HG03521 (cell line): ENCODE measurements around the gene CPEB3.
"Not testable (repeated sequence)": the region's sequence is repeated elsewhere in the genome, so short reads cannot be mapped to it uniquely, and the experiment has no call there.

Experiments
- ATAC-seq: cut with Tn5 transposase; IDR thresholded peaks from one replicate; pipeline ENCODE4 v1.9.1; 2021; ENCODE audit warnings: mild to moderate bottlenecking, moderate library complexity; ENCODE audit not compliant: unreplicated experiment

CPEB3 gene

DNA sequence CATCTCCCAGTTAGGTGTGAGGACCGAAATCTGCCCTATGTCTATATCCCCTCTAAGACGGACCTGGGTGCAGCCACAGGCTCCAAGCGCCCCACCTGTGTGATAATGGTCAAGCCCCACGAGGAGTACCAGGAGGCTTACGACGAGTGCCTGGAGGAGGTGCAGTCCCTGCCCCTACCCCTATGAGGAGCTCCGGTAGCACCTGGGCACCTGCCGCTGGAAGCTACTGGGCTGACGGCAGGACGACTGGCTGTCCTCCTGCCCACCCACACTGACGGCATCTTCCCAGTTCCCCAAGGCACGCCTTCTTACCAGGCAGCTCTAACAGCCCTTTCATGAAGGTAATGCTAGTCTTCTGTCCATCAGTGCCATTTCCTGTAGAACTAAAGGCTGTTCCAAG is 74.3 kb downstream of the CPEB3 start:
- ATAC-seq, result not testable (repeated sequence)

- ATAC-seq, result not testable (repeated sequence)
Observed at GRCh38 chr10:92215222-92215621, 75.7 kb downstream of the CPEB3 start.

- no peak for ATAC-seq
Observed at GRCh38 chr10:92213049-92213448, 77.8 kb downstream of the CPEB3 start.

DNA sequence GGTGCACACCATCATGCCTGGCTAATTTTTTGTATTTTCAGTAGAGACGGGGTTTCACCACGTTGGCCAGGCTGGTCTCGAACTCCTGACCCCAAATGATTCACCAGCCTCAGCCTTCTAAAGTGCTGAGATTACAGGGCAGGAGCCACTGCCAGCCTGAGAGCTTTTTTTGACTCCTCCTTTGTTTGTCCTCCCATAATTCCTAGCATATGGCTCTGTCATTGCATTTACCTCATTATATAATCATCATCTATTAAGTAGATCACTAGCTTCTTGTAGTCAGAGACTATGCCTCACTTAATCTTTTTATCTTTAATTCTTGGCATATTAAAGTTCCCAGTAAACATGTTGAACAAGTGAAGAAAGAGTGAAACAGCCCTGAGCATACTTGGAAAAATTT is 82.1 kb downstream of the CPEB3 start:
- ATAC-seq, result no peak

DNA sequence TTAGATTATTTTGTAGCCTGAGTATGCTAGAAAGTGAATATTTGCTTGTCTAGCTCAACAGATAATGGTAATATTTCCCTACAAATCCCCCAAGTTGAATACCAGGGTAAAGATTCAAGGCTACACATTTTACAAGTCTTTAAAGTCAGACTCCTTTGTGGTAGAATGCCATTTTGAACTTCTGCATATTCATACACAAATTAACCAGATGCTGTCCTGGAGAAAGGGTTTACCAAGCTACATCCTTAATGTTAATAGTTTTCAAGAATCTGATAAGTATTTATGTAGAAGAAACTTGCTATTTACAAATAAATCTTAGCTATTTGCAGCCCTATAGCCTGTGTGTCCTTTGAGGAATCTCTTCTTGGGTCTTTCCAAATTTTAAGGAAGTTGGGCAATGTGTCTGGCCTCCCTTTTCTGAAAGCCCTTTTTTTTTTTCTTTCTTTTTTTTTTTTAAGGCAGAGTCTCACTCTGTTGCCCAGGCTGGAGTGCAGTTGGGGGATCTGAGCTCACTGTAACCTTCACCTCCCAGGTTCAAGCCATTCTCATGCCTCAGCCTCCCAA is 82.6 kb downstream of the CPEB3 start:
- ATAC-seq, result no peak

DNA sequence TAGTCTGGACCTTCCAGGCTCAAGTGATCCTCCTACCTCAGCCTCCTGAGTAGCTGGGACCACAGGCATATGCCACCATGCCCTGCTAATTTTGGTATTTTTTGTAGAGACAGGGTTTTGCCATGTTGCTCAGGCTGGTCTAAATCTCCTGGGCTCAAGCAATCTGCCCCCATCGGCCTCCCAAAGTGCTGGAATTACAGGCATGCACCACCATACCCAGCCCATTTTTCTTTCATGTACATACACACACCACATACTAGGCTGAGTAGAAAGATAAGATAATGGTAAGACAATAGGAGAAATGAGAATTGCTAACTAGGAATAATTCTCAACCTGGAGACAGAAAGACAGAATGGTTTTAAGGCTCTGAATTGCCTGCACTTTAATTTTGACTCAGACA is 83.8 kb downstream of the CPEB3 start:
- ATAC-seq, result no peak

DNA sequence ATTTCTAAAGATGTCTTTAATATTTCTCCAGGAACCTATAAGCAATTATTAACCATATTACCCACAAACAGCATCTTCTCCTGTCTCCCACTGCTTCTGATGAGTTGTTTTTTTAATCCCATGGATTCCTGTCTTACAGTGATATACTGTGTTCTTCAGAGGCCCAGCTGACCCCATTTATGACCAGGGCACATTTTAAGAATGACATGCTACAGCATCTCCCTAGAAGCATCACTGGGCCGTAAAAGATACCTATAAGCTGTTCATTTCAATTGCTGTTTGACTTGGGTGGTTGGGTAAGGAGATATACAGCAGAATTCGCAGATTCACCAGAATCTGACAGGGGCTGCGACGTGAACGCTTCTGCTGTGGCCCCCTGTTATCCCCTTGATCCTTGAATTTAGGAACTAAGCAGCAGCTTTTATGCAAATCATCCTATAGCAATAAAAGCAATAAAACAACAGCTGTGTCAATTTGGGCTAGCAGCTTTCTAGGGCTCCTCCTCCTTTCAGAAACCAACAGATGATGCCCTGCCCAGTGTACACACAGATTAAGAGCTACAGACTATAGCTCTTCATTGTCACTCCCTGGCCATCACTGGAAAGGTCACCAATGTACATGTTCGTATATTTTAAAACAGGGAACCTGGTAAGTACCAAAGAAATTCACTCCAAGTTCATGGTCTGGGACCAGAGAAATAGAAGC is 86.8 kb downstream of the CPEB3 start:
- no peak for ATAC-seq

DNA sequence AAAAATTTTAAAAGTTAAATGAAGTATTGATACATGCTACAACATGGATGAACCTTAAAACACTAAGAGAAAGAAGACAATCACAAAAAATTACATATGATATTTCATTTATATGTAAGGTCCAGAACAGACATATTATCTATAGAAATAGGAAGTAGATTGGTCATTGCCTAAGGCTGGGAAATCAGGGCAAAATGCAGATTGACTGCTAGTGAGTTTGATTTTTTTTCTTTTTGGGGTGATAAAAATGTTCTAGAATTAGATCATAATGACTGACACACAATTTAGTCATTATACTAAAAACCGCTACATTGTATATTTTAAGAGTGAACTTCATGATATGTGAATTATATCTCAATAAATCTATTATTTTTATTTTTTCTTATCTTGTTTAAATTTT is 88.3 kb downstream of the CPEB3 start:
- no peak for ATAC-seq

DNA sequence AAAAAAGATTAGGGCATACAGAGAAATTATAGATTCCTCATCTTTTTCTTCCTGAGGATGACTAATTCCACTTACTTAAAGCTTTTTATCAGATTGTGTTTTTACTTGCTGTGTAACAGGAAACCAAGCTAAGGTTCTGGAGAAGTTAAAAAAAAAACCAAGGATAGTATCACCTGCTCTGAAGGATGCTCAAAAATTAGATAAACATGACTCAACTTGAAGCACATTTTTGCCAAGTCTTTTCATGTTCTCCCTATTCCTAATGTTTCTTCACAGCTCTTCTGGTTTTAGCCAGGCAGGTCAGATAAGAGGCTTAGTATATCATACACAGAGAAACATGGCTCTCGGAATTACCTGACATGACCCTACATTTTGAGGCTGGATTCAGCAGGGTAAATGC is 90.3 kb downstream of the CPEB3 start:
- ATAC-seq, result no peak

GRCh38 chr10:92187101-92187500 is 103.8 kb downstream of the CPEB3 start:
- ATAC-seq, result no peak

DNA sequence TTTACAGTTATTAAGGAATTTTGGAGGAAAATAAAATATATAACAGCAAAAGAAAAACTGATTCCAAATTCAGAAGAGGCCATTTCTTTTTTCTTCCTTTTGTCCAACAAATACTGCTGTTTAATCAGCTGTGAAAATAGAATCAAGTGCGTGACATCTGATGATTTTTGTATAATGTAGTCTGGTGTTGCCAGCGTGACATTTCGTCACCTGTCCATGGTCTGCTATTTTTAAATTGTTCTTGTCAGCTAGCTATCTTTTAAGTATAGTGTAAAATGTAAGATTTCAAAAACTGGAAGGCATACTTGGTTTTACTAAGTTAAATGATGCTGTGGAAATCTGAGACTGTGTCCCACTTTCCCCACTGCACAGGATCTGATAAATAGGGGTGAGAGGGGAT is 105.9 kb downstream of the CPEB3 start:
- no peak for ATAC-seq

DNA sequence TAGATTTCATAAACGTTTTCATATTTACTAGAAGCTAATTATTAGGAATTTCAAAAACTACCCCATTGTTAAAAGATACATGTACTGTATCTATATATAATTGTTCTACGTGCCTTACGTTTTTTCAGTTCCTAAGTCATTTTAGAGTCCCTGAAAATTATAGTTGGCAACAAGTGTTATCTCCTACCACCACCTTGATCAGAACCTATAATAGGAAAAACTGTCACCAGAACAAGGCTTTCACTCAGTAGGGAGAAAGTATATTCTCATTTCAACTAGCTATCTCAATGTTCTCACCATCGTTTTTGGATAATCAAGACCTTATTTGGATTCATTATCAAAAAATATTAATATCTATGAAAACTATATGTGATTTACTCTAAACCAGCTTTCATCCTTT is 107.7 kb downstream of the CPEB3 start:
- no peak for ATAC-seq

DNA sequence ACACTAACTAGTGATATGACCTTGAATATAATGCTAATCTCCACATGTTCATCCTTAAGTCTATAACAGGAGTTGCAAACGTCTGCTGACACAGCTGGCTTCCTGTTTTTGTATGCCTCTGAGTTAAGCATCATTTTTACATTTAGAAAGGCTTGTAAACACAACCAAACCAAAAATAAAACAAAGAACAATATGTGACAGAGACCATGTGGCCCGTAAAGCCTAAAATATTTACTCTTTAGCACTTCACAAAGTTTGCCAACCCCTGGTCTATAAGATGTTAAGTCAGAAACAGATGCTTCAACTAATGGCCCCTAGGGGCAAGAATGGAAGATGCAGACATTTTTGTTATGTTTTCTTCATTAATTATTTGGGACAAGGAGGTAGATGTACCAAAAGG is 109.3 kb downstream of the CPEB3 start:
- no peak for ATAC-seq

DNA sequence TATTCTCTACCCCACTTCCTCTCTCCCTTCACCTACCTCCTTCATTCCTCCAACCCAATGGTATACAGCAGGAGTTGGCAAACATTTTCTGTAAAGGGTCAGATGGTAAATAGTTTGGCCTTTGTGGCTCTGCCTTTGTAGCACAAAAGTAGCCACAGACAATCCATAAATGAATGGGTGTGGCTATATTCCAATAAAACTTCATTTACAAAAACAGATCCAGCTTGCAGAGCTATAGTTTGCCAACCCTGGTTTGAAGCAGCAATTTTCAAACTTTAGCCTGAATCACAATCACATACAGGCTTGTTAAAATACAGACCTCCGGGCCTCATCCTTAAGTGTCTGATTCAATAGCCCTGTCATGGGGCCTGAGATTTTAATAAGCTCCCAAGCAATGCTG is 110.5 kb downstream of the CPEB3 start:
- no peak for ATAC-seq

DNA sequence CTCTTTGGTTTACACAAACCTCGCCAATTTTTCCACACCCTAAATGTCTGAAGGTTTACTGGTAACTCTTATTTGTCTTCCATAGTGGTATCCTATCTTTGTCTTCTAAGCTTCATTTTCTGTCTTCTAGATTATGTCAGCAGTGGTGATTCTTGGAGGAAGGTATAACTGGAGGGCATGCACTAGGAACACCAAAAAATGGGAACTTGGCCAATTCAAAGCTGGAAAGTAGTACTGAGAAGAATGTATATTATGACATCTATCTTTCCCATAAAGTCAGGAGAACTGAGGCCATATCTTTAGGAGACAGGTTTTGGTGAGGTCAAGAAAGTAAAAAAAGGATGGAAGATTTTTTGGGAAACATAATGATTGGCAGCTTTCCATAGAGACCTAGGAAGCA is 113.3 kb downstream of the CPEB3 start:
- no peak for ATAC-seq

- ATAC-seq, result no peak
Observed at GRCh38 chr10:92175164-92175563, 115.7 kb downstream of the CPEB3 start.

- no peak for ATAC-seq
Observed at GRCh38 chr10:92173996-92174395, 116.9 kb downstream of the CPEB3 start.

DNA sequence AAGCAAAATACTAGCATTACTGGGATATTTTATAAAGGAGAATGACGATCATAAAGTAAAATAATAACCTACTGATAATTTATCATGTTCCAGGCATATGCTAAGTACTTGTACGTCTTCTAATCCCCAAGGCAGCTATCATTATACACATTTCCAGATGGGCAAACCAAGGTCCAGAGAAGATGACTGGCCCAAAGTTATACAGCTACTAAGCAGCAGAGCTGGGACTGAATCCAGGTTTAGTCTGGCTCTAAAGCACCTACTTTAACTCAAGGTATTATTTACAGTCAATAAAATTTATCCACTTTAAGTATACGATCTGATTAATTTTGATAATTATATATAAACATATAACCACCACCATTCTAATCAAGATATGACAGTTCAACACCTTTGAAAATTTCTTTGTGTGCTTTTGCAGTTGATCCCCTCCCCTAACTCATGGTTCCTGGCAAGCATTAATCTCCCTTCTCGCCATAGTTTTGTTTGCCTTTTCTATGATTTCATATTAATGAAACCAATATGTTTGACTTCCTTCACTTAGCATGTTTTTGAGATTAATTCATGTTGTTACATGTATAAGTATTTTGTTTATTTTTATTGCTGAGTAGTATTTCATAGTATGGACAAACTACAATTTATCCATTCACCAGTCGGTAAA is 126.7 kb downstream of the CPEB3 start:
- no peak for ATAC-seq

DNA sequence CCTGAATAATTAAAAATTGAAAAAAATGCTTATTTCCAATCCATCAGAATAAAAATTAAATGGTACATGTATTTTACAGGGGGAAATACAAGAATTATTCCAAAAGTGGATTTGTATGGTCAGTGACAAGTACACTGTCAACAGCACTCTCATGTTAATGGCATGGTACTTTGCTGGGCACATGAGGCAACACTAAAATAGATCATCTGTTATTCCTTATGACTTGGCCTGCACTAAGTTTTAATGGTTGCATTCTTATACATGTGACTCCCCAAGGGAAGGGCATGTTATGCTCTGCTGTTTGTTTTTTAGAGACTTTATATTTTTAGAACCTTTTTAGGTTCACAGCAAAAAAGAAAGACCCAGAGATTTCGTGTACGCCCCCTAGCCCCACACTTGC is 128.3 kb downstream of the CPEB3 start:
- ATAC-seq, result no peak

- ATAC-seq, result no peak
Observed at GRCh38 chr10:92156874-92157773, 133.8 kb downstream of the CPEB3 start.

GRCh38 chr10:92150823-92151222 is 140.1 kb downstream of the CPEB3 start:
- no peak for ATAC-seq
